A673 (cell line): Measurements from ENCODE around the gene SLC39A9. TPM values are rescaled to one million over a fixed set of nuclear protein-coding genes. Genes with fewer than 3 reads are reported as not detected.

Source experiments
- BruUV-seq: library from RNA; stranded (reverse); fragments of 400-500 nt; replicated peaks from 2 replicates; lab custom pipeline; 2021; lab: Mats Ljungman, UMichigan
- CTCF ChIA-PET: fragments of 300-600 bp; sonication (Branson Sonifier 250); formaldehyde crosslinking; loops from one replicate; lab custom pipeline; 2022; ENCODE audit warnings: antibody characterized with exemption; lab: Charles Lee
- POLR2A ChIA-PET: fragments of 300-600 bp; sonication (Branson Sonifier 250); formaldehyde crosslinking; loops from one replicate; lab custom pipeline; 2022; ENCODE audit warnings: antibody characterized with exemption; ENCODE audit not compliant: low non-redundant PET; lab: Charles Lee
- DNase-seq: peaks from one replicate; pipeline ENCODE4 v3.0.0-alpha.2; 2015; ENCODE audit warnings: low spot score
- H3K27ac ChIP-seq: fragments of 200-600 bp; sonication (generic); 2 replicates; pipeline ENCODE4 v1.5.1; 2016; ENCODE audit warnings: mixed run types, low read depth, mild to moderate bottlenecking, mixed read lengths, antibody characterized with exemption, low read length; ENCODE audit not compliant: poor library complexity, severe bottlenecking
- H3K27me3 ChIP-seq: fragments of 200-600 bp; sonication (generic); replicated peaks from 2 replicates; pipeline ENCODE4 v1.6.1; 2017; ENCODE audit warnings: mixed run types, low read depth, mild to moderate bottlenecking, mixed read lengths, antibody characterized with exemption, low read length; ENCODE audit not compliant: insufficient read depth, poor library complexity
- H3K36me3 ChIP-seq: fragments of 200-600 bp; sonication (generic); 2 replicates; pipeline ENCODE4 v1.6.1; 2016; ENCODE audit warnings: mixed run types, mild to moderate bottlenecking, mixed read lengths, antibody characterized with exemption, low read length; ENCODE audit not compliant: insufficient read depth, poor library complexity, severe bottlenecking
- H3K4me1 ChIP-seq: fragments of 200-600 bp; sonication (generic); 2 replicates; pipeline ENCODE4 v1.6.1; 2017; ENCODE audit warnings: mixed run types, mild to moderate bottlenecking, mixed read lengths, antibody characterized with exemption, low read length; ENCODE audit not compliant: insufficient read depth, poor library complexity, severe bottlenecking
- H3K4me3 ChIP-seq: fragments of 200-600 bp; sonication (generic); 2 replicates; pipeline ENCODE4 v1.5.1; 2016; ENCODE audit warnings: low read depth, mixed run types, mild to moderate bottlenecking, mixed read lengths, low read length; ENCODE audit not compliant: poor library complexity, severe bottlenecking
- H3K9me3 ChIP-seq: fragments of 200-600 bp; sonication (generic); 2 replicates; pipeline ENCODE4 v1.6.1; 2016; ENCODE audit warnings: mixed run types, low read depth, mild to moderate bottlenecking, mixed read lengths, antibody characterized with exemption, low read length; ENCODE audit not compliant: poor library complexity, severe bottlenecking
- CTCF ChIP-seq: fragments of 300-800, 200-600 bp; sonication (generic); conservative IDR thresholded peaks from 2 replicates; pipeline ENCODE4 v1.5.1; 2017; ENCODE audit warnings: low read depth, mild to moderate bottlenecking, antibody characterized with exemption, low read length, moderate library complexity, mixed read lengths
- EZH2 ChIP-seq: fragments of 200-600 bp; sonication (generic); IDR thresholded peaks from 2 replicates; pipeline ENCODE4 v1.6.1; 2017; ENCODE audit warnings: borderline replicate concordance, low read depth, mild to moderate bottlenecking, mixed read lengths, antibody characterized with exemption, low read length; ENCODE audit not compliant: poor library complexity, severe bottlenecking
- intact Hi-C: fragments of 100-400 bp; cut with micrococcal nuclease; formaldehyde crosslinking; loops from one replicate; pipeline ENCODE4 v1.10.0; 2022; ENCODE audit not compliant: unreplicated experiment
- total RNA-seq: library from RNA; stranded (reverse); gene quantifications from 2 replicates; pipeline ENCODE4 v1.2.3, GENCODE V29; 2021

SLC39A9 gene
- total RNA-seq, 1 experiment from 2014 or later: 59.2 TPM

GRCh38 chr14:69429643-69430042, 31.2 kb downstream of the SLC39A9 start:
- ChIA-PET CTCF (no interaction called here), POLR2A (no interaction called here)
- Histone ChIP-seq H3K4me1 (no peaks in the 10 kb centered on the region), H3K36me3 (peaks cover 14% of the 10 kb centered on the region), H3K27me3 (no peaks in the 10 kb centered on the region), H3K9me3 (no peaks in the 10 kb centered on the region), H3K27ac (no peak overlapping the region), H3K4me3 (no peak overlapping the region)
- intact Hi-C loops: no loop called here
- TF ChIP-seq CTCF (no peak), EZH2 (no peak)
- no peak for DNase-seq
- no TSS peak for BruUV-seq

- POLR2A ChIA-PET: no interaction called here
- Histone ChIP-seq H3K4me1 (no peaks in the 10 kb centered on the region), H3K27me3 (no peaks in the 10 kb centered on the region), H3K36me3 (peaks cover 10% of the 10 kb centered on the region), H3K4me3 (no peak overlapping the region), H3K27ac (no peak overlapping the region), H3K9me3 (no peaks in the 10 kb centered on the region)
- no peak for DNase-seq
- no TSS peak for BruUV-seq
- CTCF ChIA-PET: interaction anchor here (0.6 kb wide), 1 partner anchor 84 kb away, joined by 6 read pairs; no protein-coding TSS in a partner anchor
- intact Hi-C loops: no loop called here
- TF ChIP-seq EZH2: no peak
- no peak for TF ChIP-seq CTCF
These were observed 31.9 kb downstream of the SLC39A9 start for GRCh38 chr14:69430306-69430939.

- ChIA-PET CTCF (no interaction called here), POLR2A (no interaction called here)
- DNase-seq: no peak
- Histone ChIP-seq H3K4me3 (no peak overlapping the region), H3K4me1 (no peaks in the 10 kb centered on the region), H3K36me3 (no peaks in the 10 kb centered on the region), H3K27ac (no peak overlapping the region), H3K27me3 (no peaks in the 10 kb centered on the region), H3K9me3 (no peaks in the 10 kb centered on the region)
- TF ChIP-seq EZH2 (no peak), CTCF (no peak)
- intact Hi-C loops: no loop called here
- no TSS peak for BruUV-seq
These were observed 33.9 kb downstream of the SLC39A9 start for GRCh38 chr14:69432364-69432763.
